ENCODE data around the gene NOS3.
"Not testable (repeated sequence)": the region's sequence is repeated elsewhere in the genome, so short reads cannot be mapped to it uniquely, and the experiment has no call there.

- TF ChIP-seq CTCF, POLR2A (IDR thresholded peaks at IDR 0.05): not testable (repeated sequence)
These were observed 52.6 kb downstream of the NOS3 start for GRCh38 chr7:151043449-151043848.
